ENCODE data around the gene NNAT. TPM values are rescaled to one million over a fixed set of nuclear protein-coding genes. Genes with fewer than 3 reads are reported as not detected.
A peak's percentile ranks its signal among the peaks of the same experiment; 100 is the strongest.

The NNAT gene
- total and polyA plus RNA-seq, 8 donors, result 2.8 to 65.2 (median 9.0) TPM

DNA sequence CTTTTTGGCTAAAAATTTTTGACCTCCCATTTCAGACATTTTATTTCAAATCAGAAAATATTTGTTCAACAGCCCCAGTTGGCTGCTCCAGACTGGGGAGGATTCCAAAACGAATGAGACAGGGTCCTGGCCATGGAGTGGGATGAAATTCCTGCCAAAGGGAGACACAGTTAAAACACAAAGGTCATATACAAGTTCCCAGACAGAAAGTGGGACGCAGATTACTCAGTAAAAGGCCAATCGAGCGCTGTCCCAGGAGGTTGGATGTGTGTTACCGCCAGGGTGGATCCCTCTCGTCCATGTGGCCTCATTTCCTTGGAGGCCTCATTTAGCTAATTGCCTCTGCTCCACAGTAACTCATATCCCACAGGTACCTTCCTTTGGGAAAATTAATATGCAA, 41.8 kb upstream of the NNAT start:
- intact Hi-C loops (cut with DNase I; ENCODE audit: low total_unique reads), result no loop called here
- WGBS, 5 donors, result 64 to 75% (median 70%) methylated on average over 6 of the region's 6 CpGs
- DNase-seq, result peak in 1 of 2 donors; percentile 15
- Histone ChIP-seq H3K27ac (no peak overlapping the region), H3K9me3 (peaks cover 0 to 4% (median 0%) of the 10 kb centered on the region in 4 donors), H3K36me3 (no peaks in the 10 kb centered on the region), H3K27me3 (peaks cover 0 to 5% (median 0%) of the 10 kb centered on the region in 3 donors), H3K4me1 (no peaks in the 10 kb centered on the region), H3K4me3 (no peak overlapping the region)
- TF ChIP-seq, protein P1, sequence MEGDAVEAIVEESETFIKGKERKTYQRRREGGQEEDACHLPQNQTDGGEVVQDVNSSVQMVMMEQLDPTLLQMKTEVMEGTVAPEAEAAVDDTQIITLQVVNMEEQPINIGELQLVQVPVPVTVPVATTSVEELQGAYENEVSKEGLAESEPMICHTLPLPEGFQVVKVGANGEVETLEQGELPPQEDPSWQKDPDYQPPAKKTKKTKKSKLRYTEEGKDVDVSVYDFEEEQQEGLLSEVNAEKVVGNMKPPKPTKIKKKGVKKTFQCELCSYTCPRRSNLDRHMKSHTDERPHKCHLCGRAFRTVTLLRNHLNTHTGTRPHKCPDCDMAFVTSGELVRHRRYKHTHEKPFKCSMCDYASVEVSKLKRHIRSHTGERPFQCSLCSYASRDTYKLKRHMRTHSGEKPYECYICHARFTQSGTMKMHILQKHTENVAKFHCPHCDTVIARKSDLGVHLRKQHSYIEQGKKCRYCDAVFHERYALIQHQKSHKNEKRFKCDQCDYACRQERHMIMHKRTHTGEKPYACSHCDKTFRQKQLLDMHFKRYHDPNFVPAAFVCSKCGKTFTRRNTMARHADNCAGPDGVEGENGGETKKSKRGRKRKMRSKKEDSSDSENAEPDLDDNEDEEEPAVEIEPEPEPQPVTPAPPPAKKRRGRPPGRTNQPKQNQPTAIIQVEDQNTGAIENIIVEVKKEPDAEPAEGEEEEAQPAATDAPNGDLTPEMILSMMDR (IDR thresholded peaks at IDR 0.05), result no peak
- no peak for TF ChIP-seq EP300 (IDR thresholded peaks at IDR 0.05)
- TF ChIP-seq POLR2A (IDR thresholded peaks at IDR 0.05), result no peak
- no peak for TF ChIP-seq POLR2AphosphoS5 (IDR thresholded peaks at IDR 0.05)

DNA sequence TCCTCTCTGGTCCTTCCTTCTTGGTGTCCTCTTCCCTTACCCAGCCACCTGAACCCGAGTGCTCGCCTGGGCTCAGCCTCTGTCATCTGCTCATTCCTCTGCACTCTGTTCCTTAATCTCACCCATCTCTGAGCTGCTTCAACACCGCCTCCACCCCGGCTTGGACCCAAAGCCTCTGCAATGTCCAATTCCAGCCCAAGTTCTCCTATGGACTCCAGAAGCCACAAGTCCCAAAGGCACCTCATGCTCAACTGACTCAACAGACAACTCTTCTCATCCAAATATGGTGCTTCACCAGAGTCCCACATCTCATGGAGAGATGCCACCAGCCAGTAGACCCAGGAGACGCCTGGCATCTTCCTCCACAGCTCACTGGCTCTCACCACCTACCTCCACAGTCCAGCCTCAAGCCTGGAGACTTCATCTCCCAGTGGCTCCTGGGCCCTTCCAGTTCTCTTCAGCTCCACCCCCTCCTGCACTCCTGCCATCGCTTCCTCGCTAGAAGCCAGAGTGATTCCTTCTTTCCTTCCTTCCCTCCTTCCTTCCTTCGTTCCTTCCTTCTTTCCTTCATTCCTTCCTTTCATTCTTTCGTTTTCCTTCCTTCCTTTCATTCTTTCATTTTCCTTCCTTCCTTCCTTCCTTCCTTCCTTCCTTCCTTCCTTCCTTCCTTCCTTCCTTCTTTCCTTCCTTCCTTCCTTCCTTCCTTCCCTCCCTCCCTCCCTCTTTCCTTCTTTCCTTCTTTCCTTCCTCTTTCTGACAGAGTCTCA, 40.9 kb upstream of the NNAT start:
- H3K4me1 ChIP-seq, result no peaks in the 10 kb centered on the region
- H3K27me3 ChIP-seq, result peaks cover 0 to 5% (median 0%) of the 10 kb centered on the region in 3 donors
- no peak for DNase-seq
- no peak overlapping the region for H3K4me3 ChIP-seq
- intact Hi-C loops (cut with DNase I; ENCODE audit: low total_unique reads), result no loop called here
- no peaks in the 10 kb centered on the region for H3K36me3 ChIP-seq
- no peak overlapping the region for H3K27ac ChIP-seq
- no peak for TF ChIP-seq POLR2A (IDR thresholded peaks at IDR 0.05)
- TF ChIP-seq, protein P1 (IDR thresholded peaks at IDR 0.05), result no peak
- no peak for TF ChIP-seq POLR2AphosphoS5 (IDR thresholded peaks at IDR 0.05)
- TF ChIP-seq EP300 (IDR thresholded peaks at IDR 0.05), result no peak
- WGBS, 5 donors, result 83 to 93% (median 88%) methylated on average over 9 of the region's 9 CpGs
- H3K9me3 ChIP-seq, result peaks cover 0 to 4% (median 0%) of the 10 kb centered on the region in 4 donors

DNA sequence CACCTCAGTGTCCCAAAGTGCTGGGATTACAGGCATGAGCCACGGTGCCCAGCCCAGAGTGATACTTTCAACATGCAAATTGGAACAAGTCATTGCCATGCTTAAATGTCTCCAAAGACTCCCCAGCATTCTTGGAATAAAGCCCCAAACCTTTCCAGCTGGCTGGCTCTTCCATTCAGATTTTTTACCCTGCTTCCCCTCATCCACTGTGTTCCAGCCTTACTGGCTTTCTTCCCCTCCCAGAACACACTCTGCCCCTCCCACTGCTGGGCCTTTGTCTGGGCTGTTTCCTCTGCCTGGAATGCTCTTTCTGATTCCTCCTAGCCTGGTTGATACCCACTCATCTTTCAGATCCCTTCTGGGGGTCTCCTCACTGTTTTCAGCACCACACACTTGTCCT, 40.1 kb upstream of the NNAT start:
- H3K9me3 ChIP-seq, result no peaks in the 10 kb centered on the region
- H3K4me1 ChIP-seq, result no peaks in the 10 kb centered on the region
- DNase-seq, result no peak
- H3K36me3 ChIP-seq, result no peaks in the 10 kb centered on the region
- no peak overlapping the region for H3K4me3 ChIP-seq
- WGBS, 5 donors, result 67 to 82% (median 72%) methylated on average over 1 of the region's 1 CpG
- H3K27me3 ChIP-seq, result peaks cover 0 to 5% (median 0%) of the 10 kb centered on the region in 3 donors
- TF ChIP-seq POLR2A (IDR thresholded peaks at IDR 0.05), result no peak
- no peak for TF ChIP-seq POLR2AphosphoS5 (IDR thresholded peaks at IDR 0.05)
- no peak for TF ChIP-seq EP300 (IDR thresholded peaks at IDR 0.05)
- TF ChIP-seq, protein P1 (IDR thresholded peaks at IDR 0.05), result no peak
- no peak overlapping the region for H3K27ac ChIP-seq
- intact Hi-C loops (cut with DNase I; ENCODE audit: low total_unique reads), result no loop called here

DNA sequence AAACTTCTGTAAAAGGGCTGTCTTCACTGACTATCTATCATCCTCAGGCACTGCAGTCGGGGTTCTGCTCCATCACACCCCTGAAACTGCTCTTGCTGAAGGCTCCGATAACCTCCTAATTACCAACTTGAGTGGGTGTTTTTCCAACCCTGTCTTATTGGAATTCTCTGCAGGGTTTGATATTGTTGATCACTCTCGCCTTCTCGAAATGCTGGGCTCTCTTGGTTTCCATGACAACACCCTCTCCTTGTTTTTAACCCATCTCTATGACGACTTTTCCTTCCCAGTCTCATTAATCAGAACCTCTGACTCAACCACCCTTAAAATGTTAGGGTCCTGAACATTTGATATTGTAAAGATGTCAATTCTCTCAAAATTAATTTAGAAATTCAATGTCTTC, 39.4 kb upstream of the NNAT start:
- Histone ChIP-seq H3K4me1 (no peaks in the 10 kb centered on the region), H3K27me3 (peaks cover 0 to 5% (median 0%) of the 10 kb centered on the region in 3 donors), H3K4me3 (no peak overlapping the region), H3K9me3 (no peaks in the 10 kb centered on the region), H3K36me3 (no peaks in the 10 kb centered on the region), H3K27ac (no peak overlapping the region)
- DNase-seq, result no peak
- 78 to 88% (median 86%) methylated on average over 5 of the region's 5 CpGs for WGBS, 5 donors
- TF ChIP-seq EP300 (IDR thresholded peaks at IDR 0.05) (no peak), POLR2A (IDR thresholded peaks at IDR 0.05) (no peak), POLR2AphosphoS5 (IDR thresholded peaks at IDR 0.05) (no peak)
- TF ChIP-seq, protein P1 (IDR thresholded peaks at IDR 0.05), result no peak
- intact Hi-C loops (cut with DNase I; ENCODE audit: low total_unique reads), result no loop called here

Data from stomach (tissue), 9 donors.